Renal cortex interstitium (tissue), 11 donors: ENCODE results near the gene BBX. TPM values are rescaled to one million over a fixed set of nuclear protein-coding genes. Genes with fewer than 3 reads are reported as not detected.
A peak's percentile ranks its signal among the peaks of the same experiment; 100 is the strongest.

Source experiments
- DNase-seq, 11 donors: peaks; one replicate each; pipeline ENCODE4 v3.0.0-alpha.2; 2013; ENCODE audit warnings: low read depth in 9 of 11, low spot score in 4 of 11; ENCODE audit errors: extremely low read depth in 1 of 11
- polyA plus RNA-seq, 3 donors: library from polyadenylated mRNA; unstranded; fragments of 120-200 nt; gene quantifications; one replicate each; pipeline ENCODE4 v1.2.1, GENCODE V29; 2013; ENCODE audit not compliant: insufficient read length in 3 of 3

BBX gene
- polyA plus RNA-seq, 3 donors: 66.2 to 76.0 (median 73.4) TPM

GRCh38 chr3:107845380-107846278 lies 322.9 kb downstream of the BBX start:
- DNase-seq: no peak

- DNase-seq: peak; percentile 33 to 66 (median 48)
Observed at GRCh38 chr3:107846279-107846852, 323.6 kb downstream of the BBX start.

GRCh38 chr3:107847791-107848190 lies 325.0 kb downstream of the BBX start:
- no peak for DNase-seq

GRCh38 chr3:107848351-107848915 lies 325.7 kb downstream of the BBX start:
- DNase-seq: no peak

GRCh38 chr3:107850681-107851080 lies 327.9 kb downstream of the BBX start:
- no peak for DNase-seq

GRCh38 chr3:107853821-107854220 lies 331.1 kb downstream of the BBX start:
- DNase-seq: no peak

- no peak for DNase-seq
Observed at GRCh38 chr3:107854733-107855132, 332.0 kb downstream of the BBX start.

- no peak for DNase-seq
Observed at GRCh38 chr3:107855710-107856109, 332.9 kb downstream of the BBX start.

GRCh38 chr3:107857854-107858253 lies 335.1 kb downstream of the BBX start:
- DNase-seq: no peak

GRCh38 chr3:107858876-107859275 lies 336.1 kb downstream of the BBX start:
- no peak for DNase-seq

Other genes starting within 250 kb of the BBX start
- under 1 TPM; 0.11 to 0.17 (median 0.17) TPM for gene CCDC54, start 145.5 kb upstream of the BBX start, polyA plus RNA-seq